Measurements from ENCODE around the gene ATXN2L. TPM values are rescaled to one million over a fixed set of nuclear protein-coding genes. Genes with fewer than 3 reads are reported as not detected.

ATXN2L gene
- total and polyA plus RNA-seq, 2 of the 13 experiments (the other 11 are each of a cell fraction or from before 2014, with no cell fraction given), result 40.8 to 55.1 TPM

GRCh38 chr16:28846080-28846932 lies 23.5 kb downstream of the ATXN2L start, which contains the start of gene TUFM (continued):
- TF ChIP-seq NFAT5 (CRISPR knock-in tag; IDR thresholded peaks at IDR 0.05) (no peak; the same call in none of the 2 replicates), GFI1 (CRISPR knock-in tag; IDR thresholded peaks at IDR 0.05; ENCODE audit: borderline replicate concordance) (peak; percentile 77; the same call in 1 of the 2 replicates), IRF1 (CRISPR knock-in tag; IDR thresholded peaks at IDR 0.05; ENCODE audit: low read depth) (no peak), ZNF101 (CRISPR knock-in tag; IDR thresholded peaks at IDR 0.05; ENCODE audit: borderline replicate concordance, low read depth) (no peak), ZNF580 (CRISPR knock-in tag; IDR thresholded peaks at IDR 0.05; ENCODE audit: borderline replicate concordance, low read depth) (peak; percentile 83; the same call in 1 of the 2 replicates), POLR2AphosphoS5 (IDR thresholded peaks at IDR 0.05; ENCODE audit: low read depth, low read length) (peak; percentile 82), HOXD1 (CRISPR knock-in tag; IDR thresholded peaks at IDR 0.05) (no peak; the same call in 1 of the 2 replicates), TCF12 (IDR thresholded peaks at IDR 0.05) (no peak), TCF12 (CRISPR knock-in tag; IDR thresholded peaks at IDR 0.05) (peak; percentile 83; the same call in 1 of the 2 replicates), MTA1 (CRISPR knock-in tag; IDR thresholded peaks at IDR 0.05; ENCODE audit: borderline replicate concordance) (peak; percentile 69; the same call in 1 of the 2 replicates), ZNF501 (CRISPR knock-in tag; IDR thresholded peaks at IDR 0.05) (peak; percentile 98), E2F1 (CRISPR knock-in tag; IDR thresholded peaks at IDR 0.05) (peak; percentile 80; the same call in 1 of the 2 replicates), PHF8 (CRISPR knock-in tag; IDR thresholded peaks at IDR 0.05) (peak; percentile 98), RBM39 (IDR thresholded peaks at IDR 0.05; ENCODE audit: low read depth, low read length, poor library complexity, severe bottlenecking) (peak; percentile 92), ZFP91 (CRISPR knock-in tag; IDR thresholded peaks at IDR 0.05; ENCODE audit: borderline replicate concordance) (peak; percentile 96), REXO4 (CRISPR knock-in tag; IDR thresholded peaks at IDR 0.05; ENCODE audit: borderline replicate concordance) (no peak), POLR2G (IDR thresholded peaks at IDR 0.05; ENCODE audit: low read depth, low read length) (peak; percentile 92), ZNF530 (CRISPR knock-in tag; IDR thresholded peaks at IDR 0.05; ENCODE audit: low read depth) (no peak), FOXK2 (IDR thresholded peaks at IDR 0.05) (peak; percentile 83; the same call in 1 of the 2 replicates)
